Ovary (tissue), 3 donors: ENCODE measurements around the gene RBM28.

ENCODE experiments used
- CTCF ChIP-seq, 3 donors: fragments of 450-650 bp in 2 of 3; fragments of 200-600 bp in 1 of 3; IDR thresholded peaks; one replicate each; pipeline versions ENCODE4 v1.5.1 to v1.8.0; 2016 to 2022; ENCODE audit warnings: antibody characterized with exemption in 3 of 3, mild to moderate bottlenecking in 1 of 3
- POLR2A ChIP-seq: fragments of 450-650 bp; IDR thresholded peaks from one replicate; pipeline ENCODE4 v1.6.1; 2017; ENCODE audit warnings: antibody characterized with exemption, mild to moderate bottlenecking, moderate library complexity
- donor health status: DM: no; HTN: no; CAD: no.

GRCh38 chr7:128287556-128287955 lies 56.2 kb downstream of the RBM28 start:
- TF ChIP-seq POLR2A (no peak), CTCF (IDR thresholded peaks at IDR 0.05) (no peak)
